GM19467 (cell line): ENCODE data around the gene FRS3.

Experiments used
- ATAC-seq: cut with Tn5 transposase; IDR thresholded peaks from one replicate; pipeline ENCODE4 v1.9.1; 2021; ENCODE audit warnings: mild to moderate bottlenecking, moderate library complexity; ENCODE audit not compliant: unreplicated experiment

Gene FRS3

DNA sequence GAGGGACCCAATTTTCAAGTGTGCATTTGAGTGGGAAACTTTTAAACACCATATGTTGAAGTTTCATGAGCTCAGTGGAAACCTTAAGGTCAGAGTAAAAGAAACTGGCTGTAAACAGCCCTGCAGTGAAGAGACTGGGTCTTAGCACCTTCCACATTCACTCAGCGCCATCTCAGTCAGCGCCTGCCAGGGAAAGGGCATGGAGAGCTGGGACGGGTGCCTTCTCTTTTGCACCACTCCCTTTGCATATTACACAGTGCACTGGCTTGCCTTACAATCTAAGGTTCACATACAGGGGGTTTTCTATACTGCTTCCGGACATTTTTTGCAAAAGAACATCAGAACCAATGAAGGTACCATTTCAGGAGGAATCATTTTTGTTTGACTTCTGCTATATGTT lies 12.3 kb upstream of the FRS3 start:
- ATAC-seq, result no peak

DNA sequence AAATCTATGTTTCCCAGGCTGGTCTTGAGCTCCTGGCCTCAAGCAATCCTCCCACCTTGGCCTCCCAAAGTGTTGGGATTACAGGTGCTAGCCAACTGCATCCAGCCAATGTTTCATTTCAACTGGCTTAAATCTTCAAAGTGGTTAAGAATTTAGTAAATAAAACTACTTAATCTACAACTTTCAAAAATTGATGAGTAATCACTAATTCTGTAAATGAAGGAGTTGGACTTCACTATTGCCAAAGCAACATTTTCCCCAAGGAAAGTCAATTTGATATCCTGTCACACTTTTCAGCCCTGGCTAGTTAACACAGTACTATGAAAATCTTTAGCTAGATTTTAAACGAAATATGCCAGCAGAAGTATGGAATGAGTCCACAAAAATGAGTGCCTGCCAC lies 11.6 kb upstream of the FRS3 start:
- ATAC-seq, result no peak

DNA sequence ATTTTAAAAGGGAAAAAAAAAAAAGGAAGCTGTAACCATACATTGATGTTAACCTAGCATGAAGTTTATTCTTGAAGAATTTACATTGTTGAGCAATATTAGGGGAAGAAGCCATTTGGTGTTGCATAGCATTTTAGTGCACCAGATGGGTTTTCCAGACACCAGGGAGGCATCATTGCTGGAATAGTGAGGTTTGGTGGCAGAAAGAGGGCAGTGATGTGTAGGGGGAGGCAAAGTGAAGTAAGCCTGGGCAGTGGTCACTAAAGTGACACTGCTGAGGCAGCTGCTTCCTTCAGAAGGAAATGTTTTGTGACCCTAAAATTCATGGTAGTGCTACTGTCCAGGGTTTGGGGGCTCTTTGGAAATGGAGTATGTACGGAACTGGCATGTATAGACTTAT lies 10.3 kb upstream of the FRS3 start:
- ATAC-seq, result no peak

DNA sequence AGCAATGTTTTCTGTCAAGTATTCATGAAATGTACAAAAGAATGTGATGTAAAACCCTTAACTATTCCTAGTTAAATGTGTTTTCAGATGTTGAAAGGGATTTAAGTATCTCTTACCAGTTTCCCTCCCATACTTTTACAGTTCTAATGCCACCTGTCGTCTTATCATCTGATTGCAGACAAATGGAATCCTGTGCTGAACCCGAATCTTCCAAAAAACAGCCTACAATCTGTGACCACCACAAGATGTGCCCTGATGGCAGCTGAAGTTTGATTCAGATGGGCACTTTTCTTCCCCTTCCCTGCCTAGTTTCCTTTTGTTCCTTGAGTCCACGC lies 9.7 kb upstream of the FRS3 start:
- no peak for ATAC-seq

DNA sequence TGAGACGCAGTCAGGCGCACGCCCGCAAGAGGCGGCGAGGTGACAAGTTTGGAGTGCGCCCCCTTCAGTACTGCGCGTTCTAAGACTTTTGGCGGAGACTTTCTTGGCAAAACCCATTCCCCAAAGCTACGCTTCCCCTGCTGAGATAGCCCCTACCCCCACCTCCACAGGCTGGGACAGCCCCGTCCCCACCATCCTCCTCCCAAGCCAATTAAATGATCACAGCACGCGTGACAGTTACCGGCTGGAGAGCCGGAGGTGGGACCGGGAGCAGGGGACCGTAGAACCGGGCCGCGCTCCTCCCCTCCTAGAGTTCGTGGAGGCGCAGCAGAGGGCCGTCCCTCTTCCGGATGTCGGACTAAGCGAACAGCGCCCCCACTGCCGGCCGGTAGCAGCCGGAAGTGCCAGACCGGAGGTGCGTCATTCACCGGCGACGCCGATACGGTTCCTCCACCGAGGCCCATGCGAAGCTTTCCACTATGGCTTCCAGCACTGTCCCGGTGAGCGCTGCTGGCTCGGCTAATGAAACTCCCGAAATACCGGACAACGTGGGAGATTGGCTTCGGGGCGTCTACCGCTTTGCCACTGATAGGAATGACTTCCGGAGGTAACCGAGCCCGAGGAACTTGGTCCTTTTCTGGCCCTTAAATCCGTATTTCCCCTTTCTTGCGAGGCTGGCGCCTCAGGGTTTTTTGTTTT lies 7.7 kb upstream of the FRS3 start, which contains the start of gene TOMM6:
TOMM6 (plus strand) TSS at position 476 of the 699 bp plus-strand sequence; CDS start at position 480, 4 bp downstream.
- ATAC-seq, result peak; percentile 73

DNA sequence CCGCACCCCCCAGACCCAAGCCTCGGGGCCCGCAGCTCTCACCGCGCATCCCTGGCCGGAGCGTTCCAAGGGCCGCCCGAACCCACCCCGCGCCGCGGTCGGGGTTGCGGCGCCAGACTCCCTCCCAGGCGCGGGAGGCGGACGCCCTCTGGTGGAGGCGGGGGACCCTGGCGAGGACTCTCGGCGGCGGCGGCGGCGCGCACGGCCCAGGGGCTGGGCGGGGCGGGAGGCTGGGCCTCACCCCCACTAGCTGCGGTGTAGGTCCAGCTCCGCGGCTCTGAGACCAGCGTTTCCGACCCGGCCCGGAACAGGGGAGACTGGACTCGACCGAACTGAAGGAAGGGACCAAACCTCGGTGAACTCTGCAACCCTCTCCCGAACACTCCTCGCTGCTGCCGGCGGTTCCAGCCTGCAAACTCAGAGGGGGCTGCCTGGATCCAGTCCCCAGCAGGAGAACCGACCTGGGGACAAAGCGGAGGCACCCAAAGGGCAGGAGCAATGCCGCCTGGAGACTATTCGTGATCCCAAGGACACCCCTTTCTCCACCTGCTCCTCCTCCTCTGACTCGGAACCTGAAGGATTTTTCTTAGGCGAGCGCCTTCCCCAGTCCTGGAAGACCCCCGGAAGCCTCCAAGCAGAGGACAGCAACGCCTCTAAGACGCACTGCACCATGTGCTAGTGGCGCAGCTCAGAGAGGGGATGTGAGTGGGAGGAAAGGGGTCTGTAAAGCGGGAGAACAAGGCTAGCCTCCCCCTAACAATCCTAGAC lies 6.9 kb upstream of the FRS3 start:
- ATAC-seq, result peak; percentile 63

DNA sequence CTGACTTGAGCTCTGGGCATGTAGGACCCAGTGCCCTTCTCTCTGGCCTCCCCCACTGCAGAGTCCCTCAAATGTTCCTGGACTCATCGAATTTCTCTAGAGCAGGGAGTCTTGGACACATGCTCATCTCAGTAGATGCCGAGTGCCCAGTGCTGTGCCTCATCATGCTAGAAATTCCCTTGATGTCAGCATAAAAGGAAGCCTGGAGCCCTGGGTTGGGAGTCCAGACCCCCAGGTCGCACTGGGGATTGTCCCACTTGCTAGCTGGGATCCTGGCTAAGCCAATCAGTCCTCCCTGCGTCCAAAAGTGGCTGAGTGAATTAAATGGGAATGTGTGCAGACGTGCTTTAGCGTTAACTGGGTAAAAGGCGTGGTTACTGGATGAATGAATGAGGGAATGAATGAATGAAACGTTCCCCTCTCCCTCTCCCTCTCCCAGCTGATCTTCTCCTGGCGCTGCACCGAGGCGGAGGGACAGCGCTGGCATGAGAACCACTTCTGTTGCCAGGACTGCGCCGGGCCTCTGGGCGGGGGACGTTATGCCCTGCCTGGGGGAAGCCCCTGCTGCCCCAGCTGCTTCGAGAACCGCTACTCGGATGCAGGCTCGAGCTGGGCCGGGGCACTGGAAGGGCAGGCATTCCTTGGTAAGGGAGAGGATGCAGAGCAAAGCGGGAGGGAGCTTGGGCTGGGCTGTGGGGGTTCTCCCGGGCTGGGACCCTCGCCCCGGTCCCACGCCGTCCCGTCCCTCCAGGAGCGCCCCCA lies 6.2 kb upstream of the FRS3 start:
- ATAC-seq, result no peak

DNA sequence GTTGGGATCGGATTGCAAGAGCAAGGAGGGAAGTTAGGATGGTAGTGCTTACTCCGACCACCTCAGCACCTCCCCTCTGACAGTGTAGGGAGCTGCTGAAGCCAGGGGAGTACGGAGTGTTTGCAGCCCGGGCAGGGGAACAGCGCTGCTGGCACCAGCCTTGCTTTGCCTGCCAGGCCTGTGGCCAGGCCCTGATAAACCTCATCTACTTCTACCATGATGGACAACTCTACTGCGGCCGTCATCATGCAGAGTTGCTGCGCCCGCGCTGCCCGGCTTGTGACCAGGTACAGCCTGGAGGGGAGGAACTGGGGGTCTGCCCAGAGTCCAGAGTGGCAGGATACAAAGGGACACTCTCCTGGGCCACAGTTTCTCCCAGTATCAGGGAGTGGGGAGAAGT lies 5.6 kb upstream of the FRS3 start:
- no peak for ATAC-seq

DNA sequence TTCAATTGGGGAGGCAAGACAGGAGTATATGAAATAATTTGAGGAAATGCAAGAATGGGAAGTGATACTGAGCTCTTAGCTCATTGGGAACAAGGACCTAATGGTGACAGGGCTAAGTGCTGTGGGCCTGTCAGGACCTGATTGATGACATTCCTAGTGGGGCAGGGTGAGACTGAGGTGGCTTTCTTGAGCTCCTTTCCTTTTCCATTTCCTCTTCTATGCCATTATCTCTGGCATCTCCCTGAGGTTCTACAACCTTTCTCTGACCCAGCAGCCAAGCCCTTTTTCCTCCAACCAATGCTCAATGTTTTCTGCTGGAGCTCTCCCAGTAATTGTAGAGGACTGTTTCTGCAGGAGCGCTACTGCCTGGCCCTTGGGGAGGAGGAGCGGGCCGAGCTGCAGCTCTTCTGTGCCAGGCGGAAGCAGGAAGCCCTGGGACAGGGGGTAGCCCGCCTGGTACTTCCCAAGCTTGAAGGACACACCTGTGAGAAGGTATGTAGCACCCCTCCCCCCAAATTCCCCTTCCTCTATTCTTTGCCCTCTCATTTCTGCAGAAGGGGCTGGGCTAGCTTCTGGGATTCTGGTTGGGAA lies 5.0 kb upstream of the FRS3 start:
- ATAC-seq, result no peak

DNA sequence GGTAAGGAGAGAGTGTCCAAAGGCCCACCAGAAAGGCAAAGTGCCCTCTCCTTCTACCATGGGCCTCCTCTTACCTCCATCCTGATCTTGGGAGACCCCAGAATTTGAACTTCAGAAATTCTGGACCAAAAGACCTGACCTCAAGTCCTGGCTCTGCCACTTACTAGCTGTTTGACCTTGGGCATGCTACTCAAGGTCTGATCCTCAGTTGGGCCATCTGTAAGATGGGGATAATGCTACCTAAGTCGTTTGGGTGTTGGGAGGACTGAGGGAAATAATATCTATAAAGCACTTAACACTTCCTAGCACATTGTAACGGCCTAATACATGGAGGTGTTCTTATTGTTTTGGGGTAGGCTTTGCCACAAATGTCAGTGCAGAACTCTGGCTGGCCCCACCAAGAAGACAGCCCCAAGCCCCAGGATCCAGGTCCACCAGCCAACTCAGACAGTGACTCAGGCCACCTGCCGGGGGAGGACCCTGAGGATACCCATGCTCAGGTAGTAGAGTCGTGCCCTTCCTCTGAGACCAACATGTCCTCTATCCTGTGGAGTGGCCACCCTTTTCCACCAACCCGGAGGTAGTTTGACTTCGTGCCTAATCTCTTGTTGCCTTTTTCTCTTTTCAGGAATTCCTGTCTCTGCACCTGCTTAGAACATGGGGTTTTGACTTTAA lies 3.5 kb upstream of the FRS3 start:
- ATAC-seq, result no peak

DNA sequence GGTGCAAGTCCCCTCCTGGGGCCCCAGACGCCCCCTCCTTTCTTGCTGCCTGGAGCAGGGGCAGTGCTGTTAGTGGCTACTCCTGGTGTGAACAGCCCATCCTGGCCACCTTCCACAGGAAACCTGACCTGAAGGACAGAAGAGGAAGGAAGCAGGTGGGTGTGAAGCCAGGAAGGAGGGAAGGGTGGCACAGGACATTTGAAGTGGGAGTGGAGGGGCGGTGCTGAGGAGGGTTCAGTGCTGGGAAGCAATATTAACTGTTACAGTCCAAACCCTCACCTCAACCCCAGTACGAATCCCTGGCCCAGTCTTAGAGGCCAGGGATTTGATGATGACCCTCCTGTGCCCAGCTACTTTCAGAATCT lies 1.6 kb upstream of the FRS3 start:
- ATAC-seq, result no peak

DNA sequence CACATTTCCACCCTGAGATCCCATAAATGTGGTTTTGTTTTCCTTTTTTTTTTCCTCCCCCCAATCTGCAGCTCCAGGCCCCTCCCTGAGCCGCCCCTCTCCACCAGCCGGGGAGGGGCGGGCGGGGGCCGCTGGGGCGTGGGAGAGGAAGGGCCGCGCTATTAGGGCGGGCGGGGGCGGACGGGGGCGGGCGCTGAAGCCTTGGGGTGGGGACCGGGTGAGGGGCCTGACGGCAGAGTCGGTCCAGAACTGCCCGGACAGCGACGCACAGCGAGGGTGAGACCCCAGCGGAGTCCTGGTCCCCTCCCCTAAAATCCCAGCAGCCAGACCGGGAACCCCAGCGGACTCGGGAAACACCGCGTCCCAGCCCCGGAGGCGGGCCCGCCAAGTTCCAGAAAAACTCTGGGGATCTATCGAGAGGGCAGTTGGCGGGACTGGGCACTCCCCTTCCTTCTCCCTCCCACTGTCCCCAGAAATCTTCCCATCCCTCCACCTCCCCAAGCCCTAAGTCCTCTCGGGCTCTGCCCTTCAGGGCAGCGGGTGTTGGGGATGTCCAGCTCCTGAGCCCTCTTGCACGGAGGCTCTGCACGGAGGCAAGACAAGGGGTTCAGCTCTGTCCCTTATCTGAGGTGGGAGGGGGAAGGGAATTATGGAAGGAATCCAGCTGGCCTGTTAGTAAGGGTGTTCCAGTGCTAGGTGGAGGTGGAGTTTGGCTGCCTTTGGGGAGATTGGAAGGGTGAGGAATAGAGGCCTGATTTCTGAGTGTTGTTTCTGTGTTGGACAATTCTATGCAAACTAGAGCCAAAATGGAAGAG lies 1.1 kb upstream of the FRS3 start, which contains the start of gene PRICKLE4:
PRICKLE4 (plus strand) TSS at position 232 of the 815 bp plus-strand sequence. CDS start 2,692 bp downstream, outside the sequence.
- ATAC-seq, result no peak

DNA sequence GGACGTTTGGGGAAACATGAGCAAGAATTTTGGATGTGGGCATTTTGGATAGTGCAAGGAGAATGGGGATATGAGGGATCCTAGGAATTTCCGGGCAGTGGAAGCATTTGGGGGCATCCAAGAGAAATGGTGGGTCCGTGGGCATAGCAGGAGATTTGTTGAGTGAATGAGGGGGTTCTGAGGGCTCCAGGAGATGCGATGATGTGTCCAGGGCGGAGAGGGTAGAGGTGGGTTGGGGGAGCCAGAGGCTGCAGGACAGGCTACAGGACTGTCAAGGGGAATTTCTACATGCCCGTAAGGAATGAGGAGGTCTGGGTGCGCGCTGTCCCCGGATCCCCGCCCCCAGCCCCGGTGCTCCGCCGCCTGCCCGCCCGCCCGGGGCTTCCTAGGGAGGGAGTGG lies 364 bp downstream of the FRS3 start:
- ATAC-seq, result peak; percentile 5

DNA sequence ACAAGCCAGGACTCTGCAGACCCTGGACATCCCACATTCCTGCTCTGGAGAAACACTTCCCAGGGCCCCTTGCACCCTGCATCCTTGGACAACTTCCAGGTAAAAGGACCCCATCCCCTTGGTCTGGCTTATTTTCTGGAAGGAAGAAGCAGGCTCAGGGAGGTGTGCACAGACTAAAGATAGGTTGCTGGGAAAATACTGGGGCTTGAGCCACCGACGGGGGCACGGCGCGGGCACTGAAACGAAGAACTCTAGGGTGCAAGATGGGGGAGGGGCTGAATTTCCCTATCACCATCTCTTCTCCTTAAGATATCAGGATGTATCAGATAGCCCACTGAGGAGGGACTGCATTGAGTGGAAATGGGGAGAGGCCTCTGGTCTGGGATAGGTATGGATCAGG lies 805 bp downstream of the FRS3 start:
- no peak for ATAC-seq

DNA sequence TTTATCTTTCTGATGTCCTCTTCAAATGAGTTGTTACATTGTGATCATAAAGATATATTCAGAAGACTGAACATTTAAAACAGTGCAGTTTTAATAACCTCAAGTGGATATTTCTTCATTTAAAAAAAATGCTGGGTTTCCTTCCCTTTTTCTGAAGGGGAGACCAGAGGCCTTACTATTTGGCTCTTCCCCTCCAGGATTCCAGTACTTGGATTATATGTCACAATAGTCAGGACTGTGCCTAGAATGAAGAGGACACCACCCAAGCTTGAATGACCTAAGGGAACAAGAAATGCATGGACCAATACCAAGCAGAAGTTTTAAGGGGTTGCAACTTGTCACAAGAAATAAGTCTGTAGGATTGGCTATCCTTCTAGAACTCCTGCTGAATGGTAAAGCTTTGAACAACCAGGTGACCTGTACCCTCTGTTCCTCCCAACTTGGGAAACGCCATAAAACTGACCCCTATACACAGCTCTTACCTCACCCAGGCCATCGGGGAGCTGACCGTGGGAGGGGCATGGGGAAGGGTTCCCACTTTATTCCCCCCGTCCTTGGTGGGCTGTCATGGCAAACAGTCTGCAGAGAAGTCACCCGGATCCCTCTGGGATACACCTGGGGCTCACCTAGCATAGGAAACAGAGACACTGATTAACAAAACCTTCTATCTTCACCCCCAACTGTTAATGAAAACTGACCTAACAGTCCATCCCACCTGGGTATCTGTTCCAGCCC lies 2.0 kb downstream of the FRS3 start:
- ATAC-seq, result no peak

DNA sequence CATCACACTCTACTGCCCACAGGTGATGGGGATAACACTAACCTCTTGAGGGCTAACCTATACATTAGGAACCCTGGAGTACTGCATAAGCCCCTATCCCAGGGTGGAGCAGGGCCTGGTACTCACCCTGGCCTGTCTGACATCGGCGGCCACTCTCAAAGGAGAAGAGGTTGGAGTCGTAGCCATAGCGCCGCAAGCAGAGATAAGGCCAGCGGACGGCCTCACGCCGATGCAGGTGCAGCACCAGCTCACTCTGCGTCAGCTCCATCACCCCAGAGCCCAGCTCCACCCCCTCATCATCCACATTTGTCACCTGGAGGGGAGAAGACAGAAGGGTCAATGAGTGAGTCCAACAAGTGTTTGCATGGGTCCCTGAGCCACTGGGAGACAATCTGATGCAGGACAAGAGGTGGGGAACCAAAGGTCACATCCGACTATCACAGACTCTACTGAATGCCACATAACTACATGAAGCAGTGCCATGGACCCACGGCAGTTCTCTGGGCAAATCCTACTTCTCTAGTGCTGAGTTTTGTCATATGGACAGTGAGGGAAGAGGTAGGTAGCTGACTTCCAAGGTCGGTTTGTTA lies 4.3 kb downstream of the FRS3 start:
- no peak for ATAC-seq

DNA sequence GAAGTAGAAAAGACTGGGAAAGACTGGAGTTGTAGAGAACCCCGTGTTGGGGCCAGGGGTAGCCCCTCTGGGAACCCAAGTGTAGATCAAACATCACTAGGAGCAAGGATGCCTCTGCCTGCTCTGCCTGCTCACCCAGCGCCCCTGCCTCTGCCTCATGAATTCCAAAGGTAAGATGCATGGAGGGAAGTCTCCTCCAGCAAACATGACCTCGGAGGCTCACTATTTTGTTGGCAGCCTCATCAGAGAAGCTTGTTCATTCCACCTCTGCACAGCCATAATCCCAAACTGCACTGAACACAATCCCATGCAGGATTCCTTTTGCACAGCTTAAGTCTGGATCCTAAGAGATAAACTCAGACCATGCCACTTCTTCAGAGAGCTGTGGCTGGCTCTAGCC lies 4.9 kb downstream of the FRS3 start:
- ATAC-seq, result no peak

DNA sequence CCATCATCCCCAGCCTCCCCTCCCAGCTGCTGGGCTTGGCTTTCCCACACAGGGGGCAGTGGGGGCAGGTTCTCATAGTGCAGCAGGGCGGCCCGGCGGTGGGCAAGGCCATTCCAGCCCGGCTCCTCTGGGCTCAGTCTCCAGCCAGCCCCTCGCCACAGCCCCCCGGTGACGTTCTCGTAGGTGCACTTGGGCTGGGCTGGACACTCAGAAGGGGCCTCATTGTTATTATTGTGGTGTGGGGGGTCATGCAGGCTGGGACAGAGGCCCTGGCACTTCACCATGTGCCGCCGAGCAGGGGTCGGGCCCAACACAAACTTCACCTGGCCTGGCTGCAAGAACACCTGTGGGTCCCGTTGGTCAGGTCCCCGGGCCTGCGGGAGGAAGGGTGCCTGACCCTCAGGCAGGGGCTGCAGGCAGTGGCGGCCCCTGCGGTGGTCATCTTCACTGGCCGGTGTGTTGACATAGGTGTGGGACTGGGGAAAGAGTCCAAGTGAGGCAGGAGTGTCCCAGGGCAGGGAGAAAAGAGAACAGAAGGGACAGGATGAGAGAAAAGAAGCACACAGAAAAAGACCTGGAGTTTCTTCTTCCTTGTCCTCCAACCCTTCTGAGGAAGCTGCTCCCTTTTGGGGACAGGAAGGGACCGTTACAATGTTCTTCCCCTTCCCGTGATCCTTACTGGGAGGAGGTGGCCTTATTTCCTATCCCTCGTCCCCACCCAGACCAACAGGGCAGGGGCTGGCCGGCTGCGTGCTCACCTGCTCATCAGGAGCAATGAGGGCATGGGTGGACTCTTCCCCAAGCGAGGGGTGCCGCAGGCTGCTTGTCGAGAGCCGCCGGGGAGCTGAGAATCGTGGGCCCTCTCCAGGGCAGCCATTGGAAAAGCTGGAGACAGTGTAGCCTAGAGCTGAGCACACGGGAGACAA lies 8.4 kb downstream of the FRS3 start:
- no peak for ATAC-seq
